Caco-2 (cell line): Measurements from ENCODE around the gene CREB3L2. TPM values are rescaled to one million over a fixed set of nuclear protein-coding genes. Genes with fewer than 3 reads are reported as not detected.

Experiments
- BruUV-seq: library from RNA; stranded (reverse); fragments of 400-500 nt; replicated peaks from 2 replicates; lab custom pipeline; 2021; lab: Mats Ljungman, UMichigan
- CTCF ChIA-PET: fragments of 300-600 bp; sonication (Branson Sonifier 250); formaldehyde crosslinking; loops from one replicate; lab custom pipeline; 2022; ENCODE audit warnings: antibody characterized with exemption; lab: Charles Lee
- POLR2A ChIA-PET: fragments of 300-600 bp; sonication (Branson Sonifier 250); formaldehyde crosslinking; loops from one replicate; lab custom pipeline; 2022; ENCODE audit warnings: antibody characterized with exemption; lab: Charles Lee
- DNase-seq, 2 experiments: peaks; one replicate each; pipeline versions ENCODE4 v3.0.0 to v3.0.0-alpha.2; 2020 to 2022
- H3K27me3 ChIP-seq: replicated peaks from 2 replicates; pipeline ENCODE4 v1.6.0; 2011; ENCODE audit warnings: low read length; ENCODE audit not compliant: control insufficient read depth, insufficient read depth
- H3K36me3 ChIP-seq: 2 replicates; pipeline ENCODE4 v1.5.1; 2011; ENCODE audit warnings: low read length; ENCODE audit not compliant: control insufficient read depth, insufficient read depth
- H3K4me1 ChIP-seq: fragments of 250-450 bp; sonication (Bioruptor Pico); 2 replicates; pipeline ENCODE4 v1.5.1; 2020; ENCODE audit warnings: mild to moderate bottlenecking
- H3K4me3 ChIP-seq: 2 replicates; pipeline ENCODE4 v1.5.1; 2011; ENCODE audit warnings: low read depth, mild to moderate bottlenecking, control low read depth, low read length
- H3K9me3 ChIP-seq: fragments of 250-450 bp; sonication (Bioruptor Pico); 2 replicates; pipeline ENCODE4 v1.5.1; 2020; ENCODE audit warnings: mild to moderate bottlenecking, moderate library complexity
- H3K27ac Mint-ChIP-seq: one replicate; pipeline ENCODE4 v1.8.0; 2022; ENCODE audit warnings: mixed read lengths; ENCODE audit not compliant: unreplicated experiment
- H3K27me3 Mint-ChIP-seq: one replicate; pipeline ENCODE4 v1.8.0; 2022; ENCODE audit warnings: mixed read lengths; ENCODE audit not compliant: insufficient read depth, unreplicated experiment
- H3K36me3 Mint-ChIP-seq: one replicate; pipeline ENCODE4 v1.8.0; 2022; ENCODE audit warnings: mild to moderate bottlenecking, mixed read lengths; ENCODE audit not compliant: insufficient read depth, unreplicated experiment
- H3K4me1 Mint-ChIP-seq: one replicate; pipeline ENCODE4 v1.8.0; 2022; ENCODE audit warnings: low read depth, mixed read lengths; ENCODE audit not compliant: unreplicated experiment
- H3K4me3 Mint-ChIP-seq: one replicate; pipeline ENCODE4 v1.8.0; 2022; ENCODE audit warnings: mild to moderate bottlenecking, moderate library complexity, mixed read lengths; ENCODE audit not compliant: unreplicated experiment
- H3K9me3 Mint-ChIP-seq: one replicate; pipeline ENCODE4 v1.8.0; 2022; ENCODE audit warnings: mixed read lengths; ENCODE audit not compliant: unreplicated experiment
- intact Hi-C: fragments of 100-400 bp; cut with micrococcal nuclease; formaldehyde crosslinking; loops from one replicate; pipeline ENCODE4 v1.10.0; 2022; ENCODE audit not compliant: unreplicated experiment
- total RNA-seq: library from RNA; stranded (reverse); gene quantifications from 2 replicates; pipeline ENCODE4 v1.2.3, GENCODE V29; 2022
- TF ChIP-seq, protein P1 (sequence below), 2 experiments: fragments of 200-600 bp in 1 of 2; IDR thresholded peaks; 1 replicate in 1 of 2; 2 replicates in 1 of 2; pipeline versions ENCODE4 v1.5.1 to v1.8.0; 2011 to 2022; ENCODE audit warnings: antibody characterized with exemption in 1 of 2, control low read depth in 1 of 2, inconsistent platforms in 1 of 2, low read depth in 1 of 2, low read length in 1 of 2, mild to moderate bottlenecking in 1 of 2, moderate library complexity in 1 of 2; ENCODE audit not compliant: insufficient read depth in 1 of 2, severe bottlenecking in 1 of 2, unreplicated experiment in 1 of 2

CREB3L2 gene
- total RNA-seq, 1 experiment from 2014 or later = 123 TPM

DNA sequence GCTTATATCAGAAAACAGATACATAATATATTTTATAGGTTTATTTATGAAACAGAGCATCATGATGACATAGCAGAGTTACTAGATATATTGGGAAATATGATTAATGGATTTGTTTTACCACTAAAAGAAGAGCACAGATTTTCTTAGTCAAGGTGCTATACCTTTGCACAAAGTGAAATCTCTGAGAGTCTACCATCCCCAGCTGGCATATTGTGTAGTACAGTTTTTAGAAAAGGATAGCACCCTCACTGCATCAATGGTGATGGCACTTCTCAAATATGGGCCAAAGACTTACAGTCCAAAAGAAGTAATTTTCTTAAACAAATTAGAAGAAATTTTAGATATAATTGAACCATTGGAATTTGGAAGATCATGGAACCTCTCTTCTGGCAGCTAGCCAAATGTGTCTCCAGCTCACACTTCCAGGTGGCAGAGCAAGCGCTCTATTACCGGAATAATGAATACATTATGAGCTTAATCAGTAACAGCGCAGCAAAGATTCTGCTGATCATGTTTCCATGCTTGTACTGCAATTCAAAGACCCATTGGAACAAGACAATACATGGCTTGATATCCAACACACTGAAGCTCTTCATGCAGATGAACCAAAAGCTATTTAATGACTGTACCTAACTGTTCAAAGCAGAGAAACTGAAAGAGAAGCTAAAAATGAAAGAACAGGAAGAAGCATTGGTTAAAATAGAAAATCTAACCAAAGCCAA, 21.9 kb upstream of the CREB3L2 start:
- Histone ChIP-seq H3K9me3 (peaks cover 5% of the 10 kb centered on the region; the same call in 1 of the 2 replicates), H3K4me3 (no peak overlapping the region), H3K36me3 (no peaks in the 10 kb centered on the region; the same call in 1 of the 2 replicates), H3K4me1 (peaks cover 31% of the 10 kb centered on the region), H3K27me3 (no peaks in the 10 kb centered on the region)
- TF ChIP-seq, protein P1, sequence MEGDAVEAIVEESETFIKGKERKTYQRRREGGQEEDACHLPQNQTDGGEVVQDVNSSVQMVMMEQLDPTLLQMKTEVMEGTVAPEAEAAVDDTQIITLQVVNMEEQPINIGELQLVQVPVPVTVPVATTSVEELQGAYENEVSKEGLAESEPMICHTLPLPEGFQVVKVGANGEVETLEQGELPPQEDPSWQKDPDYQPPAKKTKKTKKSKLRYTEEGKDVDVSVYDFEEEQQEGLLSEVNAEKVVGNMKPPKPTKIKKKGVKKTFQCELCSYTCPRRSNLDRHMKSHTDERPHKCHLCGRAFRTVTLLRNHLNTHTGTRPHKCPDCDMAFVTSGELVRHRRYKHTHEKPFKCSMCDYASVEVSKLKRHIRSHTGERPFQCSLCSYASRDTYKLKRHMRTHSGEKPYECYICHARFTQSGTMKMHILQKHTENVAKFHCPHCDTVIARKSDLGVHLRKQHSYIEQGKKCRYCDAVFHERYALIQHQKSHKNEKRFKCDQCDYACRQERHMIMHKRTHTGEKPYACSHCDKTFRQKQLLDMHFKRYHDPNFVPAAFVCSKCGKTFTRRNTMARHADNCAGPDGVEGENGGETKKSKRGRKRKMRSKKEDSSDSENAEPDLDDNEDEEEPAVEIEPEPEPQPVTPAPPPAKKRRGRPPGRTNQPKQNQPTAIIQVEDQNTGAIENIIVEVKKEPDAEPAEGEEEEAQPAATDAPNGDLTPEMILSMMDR (IDR thresholded peaks at IDR 0.05; ENCODE audit: insufficient read depth in 1 of 2, low read depth in 1 of 2, low read length in 1 of 2, severe bottlenecking in 1 of 2, unreplicated experiment in 1 of 2) = no peak
- Mint-ChIP-seq H3K9me3 (peaks cover 16% of the 10 kb centered on the region), H3K4me1 (peaks cover 22% of the 10 kb centered on the region), H3K4me3 (no peak overlapping the region), H3K36me3 (no peaks in the 10 kb centered on the region), H3K27me3 (no peaks in the 10 kb centered on the region), H3K27ac (no peak overlapping the region)
- POLR2A ChIA-PET = no interaction called here
- intact Hi-C loops = no loop called here
- CTCF ChIA-PET = no interaction called here
- no peak for DNase-seq
- no TSS peak for BruUV-seq

DNA sequence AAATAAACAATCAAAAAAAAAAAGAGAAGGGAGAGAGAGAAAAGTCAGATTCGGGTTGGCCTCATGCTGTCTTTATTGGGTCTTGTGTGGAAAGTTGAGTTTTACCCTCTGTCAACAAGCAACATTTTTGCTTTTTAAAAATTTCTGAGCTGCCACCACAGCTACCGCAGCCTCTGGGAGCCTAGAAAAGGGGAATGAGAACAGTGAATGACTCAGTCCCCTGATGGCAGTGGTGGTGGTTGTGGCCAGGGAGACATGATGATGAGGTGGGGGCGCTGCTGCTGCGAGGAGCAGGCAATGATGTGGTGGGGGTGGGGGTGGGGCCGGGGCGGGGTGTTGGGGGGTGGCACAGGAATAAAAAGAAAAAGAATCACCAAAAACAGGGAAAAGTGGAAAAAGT, 20.0 kb upstream of the CREB3L2 start:
- intact Hi-C loops = no loop called here
- peaks cover 17% of the 10 kb centered on the region for H3K4me1 Mint-ChIP-seq
- no peak overlapping the region for H3K4me3 Mint-ChIP-seq
- Histone ChIP-seq H3K36me3 (no peaks in the 10 kb centered on the region; the same call in 1 of the 2 replicates), H3K4me3 (no peak overlapping the region), H3K9me3 (no peaks in the 10 kb centered on the region; the same call in none of the 2 replicates), H3K4me1 (peaks cover 28% of the 10 kb centered on the region), H3K27me3 (no peaks in the 10 kb centered on the region)
- TF ChIP-seq, protein P1 (IDR thresholded peaks at IDR 0.05; ENCODE audit: insufficient read depth in 1 of 2, low read depth in 1 of 2, low read length in 1 of 2, severe bottlenecking in 1 of 2, unreplicated experiment in 1 of 2) = no peak
- POLR2A ChIA-PET = no interaction called here
- BruUV-seq = no TSS peak
- CTCF ChIA-PET = no interaction called here
- DNase-seq = no peak
- H3K36me3 Mint-ChIP-seq = no peaks in the 10 kb centered on the region
- no peaks in the 10 kb centered on the region for H3K27me3 Mint-ChIP-seq
- no peak overlapping the region for H3K27ac Mint-ChIP-seq
- peaks cover 9% of the 10 kb centered on the region for H3K9me3 Mint-ChIP-seq

DNA sequence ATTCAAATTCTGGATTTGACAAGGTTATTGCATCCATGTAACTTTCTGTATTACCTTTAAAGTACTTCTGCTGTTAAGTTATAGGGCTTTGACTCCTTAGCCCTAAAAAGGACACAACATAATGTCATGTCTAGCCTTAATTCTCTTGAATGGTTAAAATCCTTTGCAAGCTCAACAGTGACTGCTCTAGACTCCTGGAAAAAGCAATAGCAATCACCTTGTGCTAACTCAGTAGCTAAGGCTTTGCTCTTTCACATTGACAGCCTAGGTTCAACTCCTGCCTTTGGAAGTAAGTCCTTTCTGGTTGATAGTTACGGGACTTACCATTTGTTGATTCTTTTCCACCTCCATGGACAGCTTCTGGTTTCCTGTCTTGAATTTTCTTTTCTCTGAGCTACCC, 16.1 kb upstream of the CREB3L2 start:
- Histone ChIP-seq H3K27me3 (no peaks in the 10 kb centered on the region), H3K4me1 (no peaks in the 10 kb centered on the region), H3K36me3 (no peaks in the 10 kb centered on the region), H3K9me3 (no peaks in the 10 kb centered on the region; the same call in 1 of the 2 replicates), H3K4me3 (no peak overlapping the region)
- no peaks in the 10 kb centered on the region for H3K36me3 Mint-ChIP-seq
- H3K27ac Mint-ChIP-seq = no peak overlapping the region
- CTCF ChIA-PET = interaction anchor here (1.2 kb wide), 1 partner anchor 721 kb away, joined by 3 read pairs; no protein-coding TSS in a partner anchor
- TF ChIP-seq, protein P1 (IDR thresholded peaks at IDR 0.05; ENCODE audit: insufficient read depth in 1 of 2, low read depth in 1 of 2, low read length in 1 of 2, severe bottlenecking in 1 of 2, unreplicated experiment in 1 of 2) = no peak
- no peak overlapping the region for H3K4me3 Mint-ChIP-seq
- no peak for DNase-seq
- peaks cover 15% of the 10 kb centered on the region for H3K9me3 Mint-ChIP-seq
- POLR2A ChIA-PET = no interaction called here
- no TSS peak for BruUV-seq
- H3K27me3 Mint-ChIP-seq = no peaks in the 10 kb centered on the region
- intact Hi-C loops = no loop called here
- peaks cover 8% of the 10 kb centered on the region for H3K4me1 Mint-ChIP-seq
